Muscle layer of duodenum (tissue), 2 donors: Measurements from ENCODE around the gene PPP4R4.

Source experiments
- H3K27ac ChIP-seq: one replicate; pipeline ENCODE4 v1.7.0; 2013; ENCODE audit warnings: mild to moderate bottlenecking, low read length
- H3K27me3 ChIP-seq: one replicate; pipeline ENCODE4 v1.7.0; 2013; ENCODE audit warnings: low read depth, mild to moderate bottlenecking, control low read depth, low read length
- H3K36me3 ChIP-seq, 2 donors: one replicate each; pipeline ENCODE4 v1.7.0; 2013; ENCODE audit warnings: low read length in 2 of 2, control low read depth in 1 of 2, mild to moderate bottlenecking in 1 of 2; ENCODE audit not compliant: insufficient read depth in 2 of 2, control insufficient read depth in 1 of 2
- H3K4me1 ChIP-seq, 2 donors: one replicate each; pipeline ENCODE4 v1.7.0; 2013; ENCODE audit warnings: low read length in 2 of 2, mild to moderate bottlenecking in 2 of 2, control low read depth in 1 of 2, moderate library complexity in 1 of 2; ENCODE audit not compliant: insufficient read depth in 2 of 2, control insufficient read depth in 1 of 2
- H3K4me3 ChIP-seq, 2 donors: one replicate each; pipeline ENCODE4 v1.7.0; 2013; ENCODE audit warnings: low read length in 2 of 2, low read depth in 1 of 2, mild to moderate bottlenecking in 1 of 2
- H3K9me3 ChIP-seq, 2 donors: one replicate each; pipeline ENCODE4 v1.7.0; 2013; ENCODE audit warnings: low read length in 2 of 2, control low read depth in 1 of 2, mild to moderate bottlenecking in 1 of 2; ENCODE audit not compliant: control insufficient read depth in 1 of 2
- donor health status: healthy.

The PPP4R4 gene

GRCh38 chr14:94173885-94174603 lies at the start of gene PPP4R4:
TSS of gene PPP4R4 (plus strand) at chr14:94174322. CDS start at chr14:94174466, 144 bp downstream.
- Histone ChIP-seq H3K36me3 (no peaks in the 10 kb centered on the region), H3K27me3 (peaks cover 14% of the 10 kb centered on the region), H3K4me3 (peak within 1 kb of the TSS; percentile 43 to 70), H3K9me3 (no peaks in the 10 kb centered on the region), H3K27ac (no peak within 1 kb of the TSS), H3K4me1 (peaks cover 0 to 19% of the 10 kb centered on the region in 2 donors)

- H3K36me3 ChIP-seq: peaks cover 0 to 4% of the 10 kb centered on the region in 2 donors
- peaks cover under 1 to 9% of the 10 kb centered on the region in 2 donors for H3K4me1 ChIP-seq
- H3K9me3 ChIP-seq: peaks cover 0 to 11% of the 10 kb centered on the region in 2 donors
- H3K4me3 ChIP-seq: no peak overlapping the region
- no peaks in the 10 kb centered on the region for H3K27me3 ChIP-seq
- H3K27ac ChIP-seq: no peak overlapping the region
Measured at GRCh38 chr14:94124582-94125377, 49.3 kb upstream of the PPP4R4 start.

- Histone ChIP-seq H3K4me3 (no peak overlapping the region), H3K27ac (no peak overlapping the region), H3K4me1 (peaks cover 6 to 16% of the 10 kb centered on the region in 2 donors)
Measured at GRCh38 chr14:94125659-94126418, 48.3 kb upstream of the PPP4R4 start.

GRCh38 chr14:94126419-94126677 lies 47.8 kb upstream of the PPP4R4 start:
- Histone ChIP-seq H3K27ac (no peak overlapping the region), H3K4me3 (no peak overlapping the region), H3K36me3 (peaks cover 0 to 4% of the 10 kb centered on the region in 2 donors), H3K4me1 (peaks cover 6 to 16% of the 10 kb centered on the region in 2 donors), H3K9me3 (no peaks in the 10 kb centered on the region), H3K27me3 (no peaks in the 10 kb centered on the region)

More at GRCh38 chr14:94125659-94126418, 48.3 kb upstream of the PPP4R4 start:
- peaks cover 0 to under 1% of the 10 kb centered on the region in 2 donors for H3K9me3 ChIP-seq
- H3K27me3 ChIP-seq: no peaks in the 10 kb centered on the region
- H3K36me3 ChIP-seq: peaks cover 0 to 4% of the 10 kb centered on the region in 2 donors

- H3K4me3 ChIP-seq: no peak overlapping the region
- H3K27me3 ChIP-seq: no peaks in the 10 kb centered on the region
- H3K9me3 ChIP-seq: no peaks in the 10 kb centered on the region
- peaks cover 6 to 16% of the 10 kb centered on the region in 2 donors for H3K4me1 ChIP-seq
- no peak overlapping the region for H3K27ac ChIP-seq
- peaks cover 0 to 4% of the 10 kb centered on the region in 2 donors for H3K36me3 ChIP-seq
Measured at GRCh38 chr14:94126800-94127199, 47.3 kb upstream of the PPP4R4 start.

GRCh38 chr14:94127330-94127729 lies 46.8 kb upstream of the PPP4R4 start:
- Histone ChIP-seq H3K4me3 (no peak overlapping the region), H3K9me3 (no peaks in the 10 kb centered on the region), H3K27me3 (no peaks in the 10 kb centered on the region), H3K4me1 (peaks cover 6 to 16% of the 10 kb centered on the region in 2 donors), H3K27ac (no peak overlapping the region), H3K36me3 (peaks cover 0 to 4% of the 10 kb centered on the region in 2 donors)

- Histone ChIP-seq H3K36me3 (peaks cover 0 to 4% of the 10 kb centered on the region in 2 donors), H3K27ac (no peak overlapping the region)
Measured at GRCh38 chr14:94128216-94128839, 45.8 kb upstream of the PPP4R4 start.

GRCh38 chr14:94129111-94129757 lies 44.9 kb upstream of the PPP4R4 start, which contains the start of gene IFI27L2:
TSS of gene IFI27L2 (minus strand) at chr14:94129604. CDS start at chr14:94129564, 40 bp downstream.
- Histone ChIP-seq H3K9me3 (no peaks in the 10 kb centered on the region), H3K4me3 (peak within 1 kb of the TSS; percentile 61 to 76), H3K4me1 (peaks cover 6 to 16% of the 10 kb centered on the region in 2 donors), H3K27me3 (no peaks in the 10 kb centered on the region), H3K27ac (peak within 1 kb of the TSS; percentile 61), H3K36me3 (peaks cover 0 to 4% of the 10 kb centered on the region in 2 donors)

More at GRCh38 chr14:94128216-94128839, 45.8 kb upstream of the PPP4R4 start:
- H3K4me1 ChIP-seq: peaks cover 6 to 16% of the 10 kb centered on the region in 2 donors
- peak overlapping the region in 1 of 2 donors; percentile 61 for H3K4me3 ChIP-seq
- no peaks in the 10 kb centered on the region for H3K9me3 ChIP-seq
- no peaks in the 10 kb centered on the region for H3K27me3 ChIP-seq

GRCh38 chr14:94129758-94130414 lies 44.2 kb upstream of the PPP4R4 start:
- Histone ChIP-seq H3K9me3 (no peaks in the 10 kb centered on the region), H3K4me3 (peak overlapping the region; percentile 61 to 76), H3K27me3 (no peaks in the 10 kb centered on the region), H3K4me1 (peaks cover 6 to 16% of the 10 kb centered on the region in 2 donors), H3K36me3 (peaks cover 0 to 4% of the 10 kb centered on the region in 2 donors), H3K27ac (peak overlapping the region; percentile 5)

GRCh38 chr14:94132285-94132887 lies 41.7 kb upstream of the PPP4R4 start:
- Histone ChIP-seq H3K4me3 (no peak overlapping the region), H3K9me3 (peaks cover 0 to 3% of the 10 kb centered on the region in 2 donors), H3K27me3 (no peaks in the 10 kb centered on the region), H3K36me3 (no peaks in the 10 kb centered on the region), H3K4me1 (peaks cover 6 to 23% of the 10 kb centered on the region in 2 donors), H3K27ac (no peak overlapping the region)
